ENCODE data around the gene MVB12B.
"Not testable (repeated sequence)": the region's sequence is repeated elsewhere in the genome, so short reads cannot be mapped to it uniquely, and the experiment has no call there.

Gene MVB12B, protein sequence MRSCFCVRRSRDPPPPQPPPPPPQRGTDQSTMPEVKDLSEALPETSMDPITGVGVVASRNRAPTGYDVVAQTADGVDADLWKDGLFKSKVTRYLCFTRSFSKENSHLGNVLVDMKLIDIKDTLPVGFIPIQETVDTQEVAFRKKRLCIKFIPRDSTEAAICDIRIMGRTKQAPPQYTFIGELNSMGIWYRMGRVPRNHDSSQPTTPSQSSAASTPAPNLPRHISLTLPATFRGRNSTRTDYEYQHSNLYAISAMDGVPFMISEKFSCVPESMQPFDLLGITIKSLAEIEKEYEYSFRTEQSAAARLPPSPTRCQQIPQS

DNA sequence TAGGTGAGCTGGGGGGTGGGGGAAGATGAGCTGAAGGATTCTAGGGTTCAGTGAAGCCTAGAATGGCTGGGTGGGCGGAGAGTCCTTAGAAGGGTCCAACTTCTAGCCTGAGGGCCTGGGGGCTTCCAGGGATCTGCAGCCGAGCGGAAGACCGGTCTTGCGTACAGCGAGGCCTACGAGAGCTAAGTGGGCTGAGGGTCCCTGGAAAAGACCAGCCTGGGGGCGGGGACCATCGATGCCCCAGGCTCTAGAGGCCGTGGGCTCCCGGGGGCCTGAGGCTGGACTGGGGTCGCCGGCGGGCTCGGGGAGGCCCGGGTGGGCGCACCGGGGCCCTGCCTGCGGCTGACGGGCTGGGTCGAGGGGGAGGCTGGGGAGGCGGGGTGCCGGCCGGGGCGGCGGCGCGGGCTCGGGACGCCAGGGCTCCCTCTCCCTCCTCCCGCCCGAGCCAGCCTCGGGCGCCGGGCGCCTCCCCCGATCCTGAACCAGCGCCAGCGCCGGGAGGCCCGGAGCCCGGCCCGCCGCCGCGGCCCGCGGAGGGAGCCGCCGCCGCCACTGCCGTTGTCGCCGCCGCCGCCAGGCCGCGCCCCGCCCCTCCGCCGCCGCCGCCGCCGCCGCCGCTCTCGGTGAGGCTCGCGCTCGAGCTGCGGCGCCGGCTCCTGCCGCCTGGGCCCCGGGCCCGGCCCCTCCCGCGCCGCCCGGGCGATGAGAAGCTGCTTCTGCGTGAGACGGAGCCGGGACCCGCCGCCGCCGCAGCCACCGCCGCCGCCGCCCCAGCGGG, at the start of gene MVB12B:
MVB12B (plus strand) TSS at position 602 of the 778 bp plus-strand sequence; CDS start at position 703, 101 bp downstream.
- peak within 1 kb of the TSS; percentile 49 for H3K4me3 ChIP-seq (ENCODE audit: low read depth, low read length)
- no peak for DNase-seq (ENCODE audit: low read depth)
- TF ChIP-seq, protein P1, sequence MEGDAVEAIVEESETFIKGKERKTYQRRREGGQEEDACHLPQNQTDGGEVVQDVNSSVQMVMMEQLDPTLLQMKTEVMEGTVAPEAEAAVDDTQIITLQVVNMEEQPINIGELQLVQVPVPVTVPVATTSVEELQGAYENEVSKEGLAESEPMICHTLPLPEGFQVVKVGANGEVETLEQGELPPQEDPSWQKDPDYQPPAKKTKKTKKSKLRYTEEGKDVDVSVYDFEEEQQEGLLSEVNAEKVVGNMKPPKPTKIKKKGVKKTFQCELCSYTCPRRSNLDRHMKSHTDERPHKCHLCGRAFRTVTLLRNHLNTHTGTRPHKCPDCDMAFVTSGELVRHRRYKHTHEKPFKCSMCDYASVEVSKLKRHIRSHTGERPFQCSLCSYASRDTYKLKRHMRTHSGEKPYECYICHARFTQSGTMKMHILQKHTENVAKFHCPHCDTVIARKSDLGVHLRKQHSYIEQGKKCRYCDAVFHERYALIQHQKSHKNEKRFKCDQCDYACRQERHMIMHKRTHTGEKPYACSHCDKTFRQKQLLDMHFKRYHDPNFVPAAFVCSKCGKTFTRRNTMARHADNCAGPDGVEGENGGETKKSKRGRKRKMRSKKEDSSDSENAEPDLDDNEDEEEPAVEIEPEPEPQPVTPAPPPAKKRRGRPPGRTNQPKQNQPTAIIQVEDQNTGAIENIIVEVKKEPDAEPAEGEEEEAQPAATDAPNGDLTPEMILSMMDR (IDR thresholded peaks at IDR 0.05; ENCODE audit: low read depth, low read length, missing control alignments), result no peak
- in situ Hi-C loops (cut with HindIII; ENCODE audit: low sequenced_read_pairs), result no loop called here

DNA sequence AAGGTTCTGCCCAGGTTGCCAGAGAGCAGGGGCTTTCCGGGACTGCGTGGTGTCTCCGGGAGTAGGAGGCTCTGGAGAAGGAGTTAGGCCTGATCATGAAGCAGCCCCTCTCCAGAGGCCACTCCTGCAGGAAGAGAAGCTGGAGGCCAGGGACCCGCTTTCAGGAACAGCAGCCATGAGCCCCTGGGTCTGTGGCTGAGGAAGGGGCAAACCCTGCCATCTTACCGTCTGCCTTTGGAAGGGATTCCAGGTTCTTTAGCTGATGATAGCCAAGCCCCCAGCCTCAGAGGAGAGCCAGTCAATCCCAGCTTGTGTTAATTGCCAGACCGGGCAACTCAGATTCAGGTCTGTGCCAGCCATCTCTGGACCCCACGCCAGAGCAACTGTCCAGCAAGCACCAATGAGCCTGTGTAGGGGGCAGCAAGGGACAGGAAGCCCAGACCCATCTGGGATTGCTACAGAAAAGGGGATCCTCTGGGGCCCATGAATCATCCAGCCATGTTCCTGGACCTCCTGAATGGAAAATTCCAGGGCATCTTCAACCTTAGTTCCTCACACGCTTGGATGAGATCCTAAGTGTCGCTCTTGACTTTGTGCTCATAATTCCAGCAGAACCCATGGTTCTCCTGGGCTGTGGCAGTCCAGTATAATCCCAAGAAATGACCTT, 42.7 kb upstream of the MVB12B start:
- TF ChIP-seq, protein P1 (IDR thresholded peaks at IDR 0.05; ENCODE audit: low read depth, low read length, missing control alignments), result no peak
- in situ Hi-C loops (cut with HindIII; ENCODE audit: low sequenced_read_pairs), result no loop called here
- H3K4me3 ChIP-seq (ENCODE audit: low read depth, low read length), result no peak overlapping the region
- DNase-seq (ENCODE audit: low read depth), result no peak

DNA sequence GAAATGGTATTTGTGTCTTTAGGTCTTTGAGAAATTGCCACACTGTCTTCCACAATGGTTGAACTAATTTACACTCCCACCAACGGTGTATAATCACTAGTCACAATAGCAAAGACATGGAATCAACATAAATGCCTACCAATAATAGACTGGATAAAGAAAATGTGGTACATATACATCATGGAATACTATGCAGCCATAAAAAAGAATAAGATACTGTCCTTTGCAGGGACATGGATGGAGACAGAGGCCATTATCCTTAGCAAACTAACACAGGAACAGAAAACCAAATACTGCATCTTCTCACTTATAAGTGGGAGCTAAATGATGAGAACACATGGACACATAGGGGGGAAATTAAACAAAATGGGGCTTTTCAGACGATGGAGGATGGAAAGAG, 41.0 kb upstream of the MVB12B start:
- in situ Hi-C loops (cut with HindIII; ENCODE audit: low sequenced_read_pairs); DNase-seq (ENCODE audit: low read depth); H3K4me3 ChIP-seq (ENCODE audit: low read depth, low read length): not testable (repeated sequence)

DNA sequence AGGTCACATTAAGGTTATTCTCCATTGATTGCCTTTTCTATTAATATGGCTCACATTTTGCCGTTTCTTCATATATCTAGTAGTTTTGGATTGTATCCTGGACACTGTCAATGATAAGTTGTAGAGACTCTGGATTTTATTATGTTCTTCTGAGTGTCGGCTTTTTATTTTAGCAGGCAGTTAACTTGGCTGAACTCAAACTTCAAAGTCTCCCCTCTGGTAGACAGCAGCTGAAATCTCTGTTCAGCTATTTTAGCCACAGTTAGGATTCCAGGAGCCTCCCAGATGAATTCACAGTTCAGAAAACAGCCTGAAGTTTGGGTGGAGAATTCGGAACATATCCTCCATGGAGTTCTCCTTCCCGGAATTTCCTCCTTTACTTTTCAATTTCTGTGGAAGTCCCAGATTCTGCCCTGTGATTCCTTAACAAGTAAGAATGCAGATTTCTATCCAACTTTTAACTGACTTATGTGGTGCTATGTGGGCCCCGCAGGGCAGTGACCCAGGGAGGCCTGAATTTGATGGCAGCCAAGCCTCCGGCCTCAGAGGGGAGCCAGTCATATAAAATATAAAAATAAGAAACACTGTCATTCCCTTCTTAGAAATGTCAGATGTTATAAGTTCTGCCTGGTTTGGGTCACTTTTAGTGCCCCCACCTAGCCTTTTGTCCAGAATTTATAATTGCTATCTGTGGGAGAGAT, 39.3 kb upstream of the MVB12B start:
- in situ Hi-C loops (cut with HindIII; ENCODE audit: low sequenced_read_pairs), result no loop called here
- DNase-seq (ENCODE audit: low read depth), result no peak
- TF ChIP-seq, protein P1 (IDR thresholded peaks at IDR 0.05; ENCODE audit: low read depth, low read length, missing control alignments), result no peak
- no peak overlapping the region for H3K4me3 ChIP-seq (ENCODE audit: low read depth, low read length)

DNA sequence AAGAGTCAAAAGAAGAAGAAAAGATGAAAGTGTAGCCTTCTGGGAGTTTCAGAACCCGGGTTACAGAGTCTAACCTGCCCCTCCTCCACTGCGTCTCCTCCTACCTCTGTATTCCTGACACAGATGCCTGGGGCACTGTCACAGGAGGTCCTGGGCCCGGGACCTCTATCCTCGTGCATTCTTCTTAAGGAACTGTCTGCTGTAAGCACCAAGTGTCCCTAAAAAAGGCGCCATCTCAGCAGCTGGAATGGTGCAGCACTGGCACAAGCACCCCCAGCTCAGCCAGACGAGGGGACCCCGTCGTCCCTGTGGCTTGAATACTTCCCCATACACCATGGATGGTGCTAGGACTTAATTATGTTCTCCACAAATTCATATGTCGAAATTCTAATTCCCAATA, 35.8 kb upstream of the MVB12B start:
- H3K4me3 ChIP-seq (ENCODE audit: low read depth, low read length), result no peak overlapping the region
- DNase-seq (ENCODE audit: low read depth), result no peak
- TF ChIP-seq, protein P1 (IDR thresholded peaks at IDR 0.05; ENCODE audit: low read depth, low read length, missing control alignments), result no peak
- in situ Hi-C loops (cut with HindIII; ENCODE audit: low sequenced_read_pairs), result no loop called here

DNA sequence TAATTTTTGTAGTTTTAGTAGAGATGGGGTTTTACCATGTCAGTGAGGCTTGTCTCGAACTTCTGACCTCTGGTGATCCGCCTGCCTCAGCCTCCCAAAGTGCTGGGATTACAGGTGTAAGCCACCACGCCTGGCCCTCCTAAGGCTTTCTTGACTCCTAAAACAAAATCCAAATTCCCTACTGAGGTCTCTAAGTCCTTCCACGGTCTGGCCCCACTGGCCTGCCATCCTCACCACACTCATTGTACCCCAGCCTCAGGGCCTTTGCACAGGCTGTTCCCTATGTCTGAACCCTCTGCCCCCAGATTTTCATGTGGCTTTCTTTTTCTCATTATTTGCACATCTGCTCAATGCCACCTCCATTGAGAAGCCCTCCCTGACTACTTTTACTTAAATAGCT, 34.7 kb upstream of the MVB12B start:
- no peak for DNase-seq (ENCODE audit: low read depth)
- TF ChIP-seq, protein P1 (IDR thresholded peaks at IDR 0.05; ENCODE audit: low read depth, low read length, missing control alignments), result no peak
- H3K4me3 ChIP-seq (ENCODE audit: low read depth, low read length), result no peak overlapping the region
- in situ Hi-C loops (cut with HindIII; ENCODE audit: low sequenced_read_pairs), result no loop called here

Measured in astrocyte of the cerebellum (primary cell).